DLD1 (cell line): ENCODE data around the gene GPR156.

Experiments
- in situ Hi-C: cut with HindIII; loops from 2 replicates; pipeline ENCODE4 v1.10.0; 2017; ENCODE audit warnings: low sequenced_read_pairs

The GPR156 gene

GRCh38 chr3:120198305-120198878, 86.6 kb downstream of the GPR156 start:
- in situ Hi-C loops: loop anchor here (25.0 kb wide), 1 partner anchor 286 kb away; no protein-coding TSS in a partner anchor

- in situ Hi-C loops: loop anchor here (25.0 kb wide), 1 partner anchor 285 kb away; no protein-coding TSS in a partner anchor
Observed at GRCh38 chr3:120196812-120197211, 88.2 kb downstream of the GPR156 start.

GRCh38 chr3:120196333-120196732, 88.7 kb downstream of the GPR156 start:
- in situ Hi-C loops: loop anchor here (25.0 kb wide), 1 partner anchor 284 kb away; no protein-coding TSS in a partner anchor

- in situ Hi-C loops: loop anchor here (25.0 kb wide), 1 partner anchor 281 kb away; no protein-coding TSS in a partner anchor
Observed at GRCh38 chr3:120193554-120193953, 91.5 kb downstream of the GPR156 start.

- in situ Hi-C loops: loop anchor here (25.0 kb wide), 1 partner anchor 280 kb away; no protein-coding TSS in a partner anchor
Observed at GRCh38 chr3:120192579-120192978, 92.4 kb downstream of the GPR156 start.

GRCh38 chr3:120192159-120192558, 92.9 kb downstream of the GPR156 start:
- in situ Hi-C loops: loop anchor here (25.0 kb wide), 1 partner anchor 280 kb away; no protein-coding TSS in a partner anchor

GRCh38 chr3:120182613-120183511, 102.2 kb downstream of the GPR156 start:
- in situ Hi-C loops: loop anchor here (25.0 kb wide), 1 partner anchor 271 kb away; no protein-coding TSS in a partner anchor

- in situ Hi-C loops: loop anchor here (25.0 kb wide), 1 partner anchor 269 kb away; no protein-coding TSS in a partner anchor
Observed at GRCh38 chr3:120181632-120182031, 103.4 kb downstream of the GPR156 start.

GRCh38 chr3:120180731-120181412, 104.2 kb downstream of the GPR156 start:
- in situ Hi-C loops: loop anchor here (25.0 kb wide), 1 partner anchor 269 kb away; no protein-coding TSS in a partner anchor

- in situ Hi-C loops: loop anchor here (25.0 kb wide), 1 partner anchor 266 kb away; no protein-coding TSS in a partner anchor
Observed at GRCh38 chr3:120177707-120178306, 107.2 kb downstream of the GPR156 start.

- in situ Hi-C loops: loop anchor here (25.0 kb wide), 1 partner anchor 265 kb away; no protein-coding TSS in a partner anchor
Observed at GRCh38 chr3:120177151-120177550, 107.9 kb downstream of the GPR156 start.

- in situ Hi-C loops: loop anchor here (25.0 kb wide), 1 partner anchor 263 kb away; no protein-coding TSS in a partner anchor
Observed at GRCh38 chr3:120174811-120175539, 110.0 kb downstream of the GPR156 start.

GRCh38 chr3:120173056-120173675, 111.9 kb downstream of the GPR156 start:
- in situ Hi-C loops: no loop called here

- in situ Hi-C loops: no loop called here
Observed at GRCh38 chr3:120172070-120172469, 113.0 kb downstream of the GPR156 start.

- in situ Hi-C loops: no loop called here
Observed at GRCh38 chr3:120171134-120171873, 113.7 kb downstream of the GPR156 start.

GRCh38 chr3:120170223-120170622, 114.8 kb downstream of the GPR156 start:
- in situ Hi-C loops: no loop called here

GRCh38 chr3:120169407-120169806, 115.6 kb downstream of the GPR156 start:
- in situ Hi-C loops: no loop called here

- in situ Hi-C loops: no loop called here
Observed at GRCh38 chr3:120168611-120169010, 116.4 kb downstream of the GPR156 start.
